HFF-Myc (cell line): ENCODE measurements around the gene SLC7A4.

Experiments used
- DNase-seq: peaks from one replicate; pipeline ENCODE4 v3.0.0-alpha.2; 2011; ENCODE audit warnings: low read depth; ENCODE audit errors: extremely low read depth
- H3K4me3 ChIP-seq: replicated peaks from 2 replicates; pipeline ENCODE4 v1.5.1; 2011; ENCODE audit warnings: low read depth, mild to moderate bottlenecking, control low read depth, low read length
- CTCF ChIP-seq: IDR thresholded peaks from 2 replicates; pipeline ENCODE4 v1.5.1; 2012; ENCODE audit warnings: mild to moderate bottlenecking, low read depth, low read length, control low read depth; ENCODE audit errors: missing control alignments

Gene SLC7A4

GRCh38 chr22:21055880-21056319, 23.5 kb upstream of the SLC7A4 start:
- H3K4me3 ChIP-seq, result no peak overlapping the region
- TF ChIP-seq CTCF, result no peak
- no peak for DNase-seq

DNA sequence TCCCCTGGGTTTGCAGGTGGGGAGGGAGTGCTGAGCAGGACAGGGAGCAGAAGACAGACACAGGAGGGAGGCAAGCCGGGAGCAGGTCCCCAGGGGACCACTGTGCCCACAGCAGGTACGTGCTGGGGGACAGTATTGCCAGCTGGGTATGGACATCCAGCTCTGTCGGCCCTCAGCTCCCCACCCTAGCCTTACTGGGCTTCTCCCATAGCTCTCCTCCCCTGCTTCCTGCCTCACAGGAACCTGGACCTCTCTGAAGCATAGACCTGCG, 23.1 kb upstream of the SLC7A4 start:
- H3K4me3 ChIP-seq, result no peak overlapping the region
- no peak for DNase-seq
- no peak for TF ChIP-seq CTCF

DNA sequence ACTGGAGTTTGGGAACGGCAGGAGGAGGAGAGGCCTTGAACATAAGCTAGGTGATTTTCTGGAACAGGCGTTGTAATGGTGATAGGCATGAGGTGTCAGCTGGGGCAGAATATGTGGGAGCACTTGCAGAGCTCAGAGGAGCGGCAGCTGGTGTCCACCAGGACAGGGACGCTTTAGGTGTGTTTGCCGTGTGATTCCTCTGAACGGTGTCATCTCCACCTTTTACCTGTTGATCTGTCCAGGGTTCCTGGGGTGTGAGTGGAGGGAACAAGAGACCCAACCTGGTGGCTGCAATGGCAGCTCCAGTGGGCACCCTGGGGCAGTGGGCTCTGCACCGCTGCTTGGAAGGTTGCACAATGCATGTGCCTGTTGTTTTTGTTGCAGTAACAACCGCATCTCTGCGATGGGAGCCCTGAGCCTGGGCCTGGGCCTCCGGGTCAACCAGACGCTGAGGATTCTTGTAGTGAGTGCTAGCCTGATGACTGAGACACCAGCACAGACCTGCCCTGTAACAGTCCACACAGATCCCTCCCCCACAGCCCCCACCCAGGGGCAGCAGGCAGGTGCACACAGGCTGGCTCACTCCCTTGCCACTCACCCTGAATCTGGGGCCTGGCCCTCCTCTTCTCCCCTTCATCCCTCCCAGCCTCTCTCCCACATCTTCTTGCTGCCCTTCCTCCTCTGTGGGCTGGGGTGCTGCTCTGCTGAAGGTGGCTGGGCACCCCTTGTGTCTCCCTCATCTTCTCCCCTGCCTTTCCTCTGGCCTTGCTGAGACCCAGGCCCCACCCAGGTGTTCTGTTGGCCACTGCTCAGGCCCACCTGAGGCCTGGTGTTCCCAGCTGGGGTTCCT, 22.6 kb upstream of the SLC7A4 start:
- no peak overlapping the region for H3K4me3 ChIP-seq
- TF ChIP-seq CTCF, result no peak
- no peak for DNase-seq

GRCh38 chr22:21054046-21054713, 21.8 kb upstream of the SLC7A4 start:
- DNase-seq, result no peak
- H3K4me3 ChIP-seq, result no peak overlapping the region
- TF ChIP-seq CTCF, result no peak

GRCh38 chr22:21052715-21053459, 20.5 kb upstream of the SLC7A4 start:
- no peak overlapping the region for H3K4me3 ChIP-seq
- no peak for TF ChIP-seq CTCF
- DNase-seq, result no peak

DNA sequence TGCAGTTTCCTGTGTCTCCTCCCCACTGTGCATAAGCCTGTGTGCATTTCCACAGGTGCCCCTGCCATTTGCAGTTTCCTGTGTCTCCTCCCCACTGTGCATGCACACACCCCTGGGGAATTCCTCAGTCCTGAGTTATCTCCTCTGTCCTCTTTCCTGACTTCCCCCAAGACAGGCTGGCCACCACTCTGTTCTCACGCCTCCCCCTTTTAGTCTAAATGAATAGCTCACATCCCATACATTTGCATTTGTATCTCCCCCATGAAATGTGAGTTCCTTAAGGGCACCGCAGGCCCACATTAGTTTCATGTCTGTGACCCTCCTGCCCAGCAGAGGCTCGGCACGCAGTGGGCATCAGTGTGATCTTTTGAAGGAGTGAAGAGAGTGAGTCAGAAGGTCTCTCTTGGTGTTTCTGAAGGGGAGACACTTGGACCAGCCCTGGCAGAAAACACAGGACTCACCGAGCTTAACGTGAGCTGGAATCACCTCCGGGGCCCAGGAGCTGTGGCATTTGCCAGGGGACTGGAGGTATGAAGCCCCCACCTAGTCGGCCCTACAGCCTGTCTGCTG, 19.6 kb upstream of the SLC7A4 start:
- no peak overlapping the region for H3K4me3 ChIP-seq
- TF ChIP-seq CTCF, result no peak
- DNase-seq, result no peak
